ENCODE results near the gene NOSIP. TPM values are rescaled to one million over a fixed set of nuclear protein-coding genes. Genes with fewer than 3 reads are reported as not detected.

NOSIP gene
- total RNA-seq, 2 donors from 2014 or later, result 39.0 to 62.3 TPM

DNA sequence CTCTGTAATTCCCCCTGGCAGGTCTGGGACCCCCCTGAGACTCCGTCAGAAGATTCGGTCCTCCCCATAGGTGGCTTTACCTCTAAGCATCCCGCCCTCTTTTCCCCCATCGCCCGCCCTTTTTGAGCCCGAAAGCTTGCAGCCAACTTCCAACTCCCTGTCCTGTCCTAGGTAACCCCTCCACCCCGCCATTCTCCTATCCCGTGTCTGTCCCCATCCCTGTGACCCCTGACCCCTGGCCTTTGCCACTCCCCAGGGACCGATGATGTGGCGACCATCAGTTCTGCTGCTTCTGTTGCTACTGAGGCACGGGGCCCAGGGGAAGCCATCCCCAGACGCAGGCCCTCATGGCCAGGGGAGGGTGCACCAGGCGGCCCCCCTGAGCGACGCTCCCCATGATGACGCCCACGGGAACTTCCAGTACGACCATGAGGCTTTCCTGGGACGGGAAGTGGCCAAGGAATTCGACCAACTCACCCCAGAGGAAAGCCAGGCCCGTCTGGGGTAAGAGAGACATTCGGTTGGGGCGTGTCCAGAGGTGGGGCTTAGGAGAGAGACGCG is 52.1 kb downstream of the NOSIP start:
- Histone ChIP-seq H3K9me3 (no peaks in the 10 kb centered on the region), H3K27me3 (no peaks in the 10 kb centered on the region), H3K4me3 (peak overlapping the region; percentile 27 to 60), H3K4me1 (peaks cover 0 to 24% of the 10 kb centered on the region in 2 donors), H3K36me3 (no peaks in the 10 kb centered on the region), H3K27ac (peak overlapping the region; percentile 7 to 73)
- TF ChIP-seq, protein P1, sequence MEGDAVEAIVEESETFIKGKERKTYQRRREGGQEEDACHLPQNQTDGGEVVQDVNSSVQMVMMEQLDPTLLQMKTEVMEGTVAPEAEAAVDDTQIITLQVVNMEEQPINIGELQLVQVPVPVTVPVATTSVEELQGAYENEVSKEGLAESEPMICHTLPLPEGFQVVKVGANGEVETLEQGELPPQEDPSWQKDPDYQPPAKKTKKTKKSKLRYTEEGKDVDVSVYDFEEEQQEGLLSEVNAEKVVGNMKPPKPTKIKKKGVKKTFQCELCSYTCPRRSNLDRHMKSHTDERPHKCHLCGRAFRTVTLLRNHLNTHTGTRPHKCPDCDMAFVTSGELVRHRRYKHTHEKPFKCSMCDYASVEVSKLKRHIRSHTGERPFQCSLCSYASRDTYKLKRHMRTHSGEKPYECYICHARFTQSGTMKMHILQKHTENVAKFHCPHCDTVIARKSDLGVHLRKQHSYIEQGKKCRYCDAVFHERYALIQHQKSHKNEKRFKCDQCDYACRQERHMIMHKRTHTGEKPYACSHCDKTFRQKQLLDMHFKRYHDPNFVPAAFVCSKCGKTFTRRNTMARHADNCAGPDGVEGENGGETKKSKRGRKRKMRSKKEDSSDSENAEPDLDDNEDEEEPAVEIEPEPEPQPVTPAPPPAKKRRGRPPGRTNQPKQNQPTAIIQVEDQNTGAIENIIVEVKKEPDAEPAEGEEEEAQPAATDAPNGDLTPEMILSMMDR (IDR thresholded peaks at IDR 0.05), result no peak
- no peak for DNase-seq (ENCODE audit: low spot score)

DNA sequence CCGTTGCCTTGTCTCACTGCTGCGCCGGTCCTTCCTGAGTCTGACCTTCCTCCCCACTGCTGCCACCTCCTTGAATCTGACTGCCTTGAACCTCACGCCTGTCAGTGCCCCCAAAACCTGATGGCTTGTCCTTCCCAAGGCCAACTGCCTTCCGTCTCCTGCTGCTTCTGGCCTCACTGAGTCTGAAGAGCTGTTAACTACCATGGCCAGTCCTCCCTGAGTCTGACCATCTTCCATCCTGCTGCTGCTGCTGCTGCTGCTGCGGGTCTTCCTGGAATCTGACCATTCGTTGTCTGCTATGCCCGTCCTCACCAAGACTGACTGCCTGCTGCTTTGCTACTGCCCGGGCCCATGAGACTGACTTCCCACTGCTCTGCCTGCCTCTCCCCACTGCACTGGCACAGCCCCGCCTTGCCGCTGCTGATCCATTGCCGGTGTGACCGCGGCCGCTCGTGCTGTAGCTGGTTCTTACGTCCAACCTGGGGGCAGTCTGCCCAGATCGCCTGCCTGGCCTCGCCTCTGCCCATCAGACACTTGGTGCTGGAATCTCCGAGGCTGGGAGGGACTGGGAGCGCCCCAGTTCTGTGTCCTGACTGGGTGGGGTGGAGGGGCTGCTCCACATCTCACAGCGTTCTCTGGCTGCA is 55.4 kb downstream of the NOSIP start:
- H3K4me3 ChIP-seq, result no peak overlapping the region
- TF ChIP-seq, protein P1 (IDR thresholded peaks at IDR 0.05), result no peak
- H3K27me3 ChIP-seq, result no peaks in the 10 kb centered on the region
- H3K27ac ChIP-seq, result no peak overlapping the region
- no peaks in the 10 kb centered on the region for H3K36me3 ChIP-seq
- DNase-seq (ENCODE audit: low spot score), result no peak
- H3K9me3 ChIP-seq, result no peaks in the 10 kb centered on the region
- H3K4me1 ChIP-seq, result peaks cover 0 to 18% of the 10 kb centered on the region in 2 donors

DNA sequence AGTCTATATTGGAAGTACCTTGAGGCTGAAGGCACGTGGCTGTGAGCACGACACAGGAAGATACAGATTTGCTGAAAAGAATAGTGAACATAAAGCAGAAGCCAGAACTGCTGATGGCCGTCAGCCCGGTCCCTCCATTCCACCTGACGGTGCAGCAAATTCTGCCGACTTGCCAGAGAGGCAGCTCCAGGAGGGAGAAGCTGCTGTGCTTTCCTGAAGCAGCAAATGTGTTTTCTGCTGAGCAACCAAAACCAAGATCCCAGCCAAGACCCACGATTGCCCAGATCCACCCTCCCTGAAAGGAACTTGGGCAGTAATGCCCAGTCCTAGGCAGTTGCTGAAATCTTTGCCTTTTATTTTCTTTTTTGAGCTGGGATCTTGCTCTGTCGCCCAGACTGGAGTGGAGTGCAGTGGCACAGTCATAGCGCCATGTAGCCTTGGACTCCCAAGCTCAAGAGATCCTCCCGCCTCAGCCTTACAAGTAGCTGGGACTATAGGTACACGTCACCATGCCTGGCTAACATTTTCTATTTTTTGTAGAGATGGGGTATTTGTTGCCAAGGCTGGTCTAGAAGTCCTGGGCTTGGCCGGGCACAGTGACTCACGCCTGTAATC is 59.5 kb downstream of the NOSIP start:
- H3K36me3 ChIP-seq, result no peaks in the 10 kb centered on the region
- no peaks in the 10 kb centered on the region for H3K9me3 ChIP-seq
- no peaks in the 10 kb centered on the region for H3K4me1 ChIP-seq
- TF ChIP-seq, protein P1 (IDR thresholded peaks at IDR 0.05), result no peak
- no peak overlapping the region for H3K27ac ChIP-seq
- H3K27me3 ChIP-seq, result no peaks in the 10 kb centered on the region
- peak; percentile 63 for DNase-seq (ENCODE audit: low spot score)
- no peak overlapping the region for H3K4me3 ChIP-seq

DNA sequence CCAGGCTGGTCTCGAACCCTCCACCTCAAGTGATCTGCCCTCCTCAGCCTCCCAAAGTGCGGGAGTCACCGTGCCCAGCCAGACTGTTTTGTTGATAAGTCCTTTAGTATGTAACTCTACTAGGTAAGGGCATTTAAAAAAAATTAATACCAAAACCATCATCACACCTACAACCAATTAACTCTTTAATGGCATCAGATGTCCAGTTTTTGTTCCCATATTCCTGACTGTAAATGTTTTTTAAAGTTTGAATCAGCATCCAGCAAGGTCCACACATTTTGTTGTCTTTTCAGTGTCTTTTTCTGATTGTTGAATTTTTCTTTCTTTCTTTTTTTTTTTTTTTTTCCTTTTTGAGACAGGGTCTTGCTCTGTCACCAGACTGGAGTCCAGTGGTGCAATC is 62.3 kb downstream of the NOSIP start:
- Histone ChIP-seq H3K27me3 (no peaks in the 10 kb centered on the region), H3K9me3 (no peaks in the 10 kb centered on the region), H3K27ac (no peak overlapping the region), H3K36me3 (no peaks in the 10 kb centered on the region), H3K4me1 (peaks cover 0 to 14% of the 10 kb centered on the region in 2 donors), H3K4me3 (no peak overlapping the region)
- no peak for DNase-seq (ENCODE audit: low spot score)
- TF ChIP-seq, protein P1 (IDR thresholded peaks at IDR 0.05), result no peak

DNA sequence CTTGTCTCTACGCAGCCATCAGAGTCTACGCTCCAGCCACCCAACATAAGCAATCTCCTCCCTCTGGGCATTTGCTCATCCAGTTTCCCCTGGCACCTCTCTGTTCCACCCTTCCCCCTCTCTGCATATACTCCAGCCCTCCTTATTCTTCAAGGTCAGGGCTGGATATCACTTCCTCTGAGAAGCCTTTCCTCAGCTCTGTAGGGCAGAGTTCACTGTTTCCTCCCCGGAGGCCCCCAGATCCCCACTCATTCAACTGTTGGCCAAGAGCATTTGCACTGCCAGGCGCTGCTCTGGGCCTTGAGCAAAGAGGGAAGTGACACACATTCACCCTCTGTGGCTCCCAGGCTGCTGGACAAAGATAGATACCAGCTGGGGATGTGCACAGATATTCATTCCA is 64.6 kb downstream of the NOSIP start:
- Histone ChIP-seq H3K27me3 (no peaks in the 10 kb centered on the region), H3K36me3 (no peaks in the 10 kb centered on the region), H3K4me3 (no peak overlapping the region), H3K9me3 (no peaks in the 10 kb centered on the region), H3K27ac (peak overlapping the region in 1 of 2 donors; percentile 20), H3K4me1 (peaks cover 0 to 26% of the 10 kb centered on the region in 2 donors)
- peak; percentile 73 for DNase-seq (ENCODE audit: low spot score)
- TF ChIP-seq, protein P1 (IDR thresholded peaks at IDR 0.05), result no peak

All from right atrium auricular region (tissue), 2 donors.